Uterus (tissue), 2 donors: ENCODE results near the gene PHPT1.
"Not testable (repeated sequence)": the region's sequence is repeated elsewhere in the genome, so short reads cannot be mapped to it uniquely, and the experiment has no call there.

ENCODE experiments used
- POLR2A ChIP-seq, 2 donors: fragments of 450-650 bp; IDR thresholded peaks; one replicate each; pipeline ENCODE4 v1.6.1; 2016; ENCODE audit warnings: antibody characterized with exemption in 2 of 2, mild to moderate bottlenecking in 1 of 2, moderate library complexity in 1 of 2
- TF ChIP-seq, protein P1 (sequence below), 4 experiments: fragments of 200-600 bp in 2 of 4; fragments of 450-650 bp in 2 of 4; sonication (generic) in 2 of 4; IDR thresholded peaks; one replicate each; pipeline ENCODE4 v1.5.1; 2016 to 2019; ENCODE audit warnings: antibody characterized with exemption in 4 of 4, mild to moderate bottlenecking in 2 of 4, moderate library complexity in 1 of 4

DNA sequence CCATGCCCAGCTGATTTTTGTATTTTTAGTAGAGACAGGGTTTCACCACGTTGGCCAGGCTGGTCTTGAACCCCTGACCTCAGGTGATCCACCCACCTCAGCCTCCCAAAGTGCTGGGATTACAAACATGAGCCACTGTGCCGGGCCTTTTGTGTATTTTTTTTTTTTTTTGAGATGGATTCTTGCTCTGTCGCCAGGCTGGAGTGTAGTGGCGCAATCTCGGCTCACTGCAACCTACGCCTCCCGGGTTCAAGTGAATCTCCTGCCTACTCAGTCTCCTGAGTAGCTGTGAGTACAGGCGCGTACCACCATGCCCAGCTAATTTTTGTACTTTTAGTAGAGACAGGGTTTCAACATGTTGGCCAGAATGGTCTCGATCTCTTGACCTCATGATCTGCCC is 34.5 kb downstream of the PHPT1 start:
- TF ChIP-seq, protein P1, sequence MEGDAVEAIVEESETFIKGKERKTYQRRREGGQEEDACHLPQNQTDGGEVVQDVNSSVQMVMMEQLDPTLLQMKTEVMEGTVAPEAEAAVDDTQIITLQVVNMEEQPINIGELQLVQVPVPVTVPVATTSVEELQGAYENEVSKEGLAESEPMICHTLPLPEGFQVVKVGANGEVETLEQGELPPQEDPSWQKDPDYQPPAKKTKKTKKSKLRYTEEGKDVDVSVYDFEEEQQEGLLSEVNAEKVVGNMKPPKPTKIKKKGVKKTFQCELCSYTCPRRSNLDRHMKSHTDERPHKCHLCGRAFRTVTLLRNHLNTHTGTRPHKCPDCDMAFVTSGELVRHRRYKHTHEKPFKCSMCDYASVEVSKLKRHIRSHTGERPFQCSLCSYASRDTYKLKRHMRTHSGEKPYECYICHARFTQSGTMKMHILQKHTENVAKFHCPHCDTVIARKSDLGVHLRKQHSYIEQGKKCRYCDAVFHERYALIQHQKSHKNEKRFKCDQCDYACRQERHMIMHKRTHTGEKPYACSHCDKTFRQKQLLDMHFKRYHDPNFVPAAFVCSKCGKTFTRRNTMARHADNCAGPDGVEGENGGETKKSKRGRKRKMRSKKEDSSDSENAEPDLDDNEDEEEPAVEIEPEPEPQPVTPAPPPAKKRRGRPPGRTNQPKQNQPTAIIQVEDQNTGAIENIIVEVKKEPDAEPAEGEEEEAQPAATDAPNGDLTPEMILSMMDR (IDR thresholded peaks at IDR 0.05): not testable (repeated sequence)
- not testable (repeated sequence) for TF ChIP-seq POLR2A (IDR thresholded peaks at IDR 0.05)
